ENCODE results near the gene METAP2. TPM values are rescaled to one million over a fixed set of nuclear protein-coding genes. Genes with fewer than 3 reads are reported as not detected.

The METAP2 gene
- total RNA-seq, 1 donor from 2014 or later = 44.8 TPM

DNA sequence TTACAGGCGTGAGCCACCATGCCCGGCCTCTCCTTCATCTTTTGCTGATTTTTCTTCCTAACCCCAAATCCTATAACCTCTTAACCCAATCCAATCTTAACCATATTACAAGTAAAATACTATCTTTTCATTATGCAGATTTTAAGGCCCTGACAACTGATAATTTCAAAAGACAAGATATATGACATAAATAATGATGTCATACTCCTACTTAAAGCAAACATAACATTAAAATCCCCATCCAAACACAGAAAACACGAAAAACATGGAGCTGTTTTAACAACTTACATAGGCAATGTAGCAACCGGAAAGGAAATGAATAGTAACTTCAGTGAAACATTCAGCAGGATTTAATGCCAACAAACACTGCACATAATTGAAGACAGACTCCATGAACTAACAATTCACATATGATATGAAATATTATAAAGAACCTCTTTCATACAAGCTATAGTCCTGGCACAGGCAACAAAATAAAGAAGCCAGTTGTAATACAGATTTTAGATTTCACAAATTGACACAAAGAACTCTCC, 55.8 kb downstream of the METAP2 start:
- no peak overlapping the region for H3K4me3 ChIP-seq (ENCODE audit: low read depth, low read length)
- FAIRE-seq = no peak
- TF ChIP-seq, protein P1, sequence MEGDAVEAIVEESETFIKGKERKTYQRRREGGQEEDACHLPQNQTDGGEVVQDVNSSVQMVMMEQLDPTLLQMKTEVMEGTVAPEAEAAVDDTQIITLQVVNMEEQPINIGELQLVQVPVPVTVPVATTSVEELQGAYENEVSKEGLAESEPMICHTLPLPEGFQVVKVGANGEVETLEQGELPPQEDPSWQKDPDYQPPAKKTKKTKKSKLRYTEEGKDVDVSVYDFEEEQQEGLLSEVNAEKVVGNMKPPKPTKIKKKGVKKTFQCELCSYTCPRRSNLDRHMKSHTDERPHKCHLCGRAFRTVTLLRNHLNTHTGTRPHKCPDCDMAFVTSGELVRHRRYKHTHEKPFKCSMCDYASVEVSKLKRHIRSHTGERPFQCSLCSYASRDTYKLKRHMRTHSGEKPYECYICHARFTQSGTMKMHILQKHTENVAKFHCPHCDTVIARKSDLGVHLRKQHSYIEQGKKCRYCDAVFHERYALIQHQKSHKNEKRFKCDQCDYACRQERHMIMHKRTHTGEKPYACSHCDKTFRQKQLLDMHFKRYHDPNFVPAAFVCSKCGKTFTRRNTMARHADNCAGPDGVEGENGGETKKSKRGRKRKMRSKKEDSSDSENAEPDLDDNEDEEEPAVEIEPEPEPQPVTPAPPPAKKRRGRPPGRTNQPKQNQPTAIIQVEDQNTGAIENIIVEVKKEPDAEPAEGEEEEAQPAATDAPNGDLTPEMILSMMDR (IDR thresholded peaks at IDR 0.05; ENCODE audit: insufficient read depth, low read length, severe bottlenecking) = no peak
- DNase-seq (ENCODE audit: low read depth) = no peak
- H3K27me3 ChIP-seq (ENCODE audit: control insufficient read depth, insufficient read depth, low read length) = no peaks in the 10 kb centered on the region
- H3K36me3 ChIP-seq (ENCODE audit: control insufficient read depth, insufficient read depth, low read length) = no peaks in the 10 kb centered on the region

GRCh38 chr12:95532851-95533250, 58.9 kb downstream of the METAP2 start:
- Histone ChIP-seq H3K27me3 (ENCODE audit: control insufficient read depth, insufficient read depth, low read length) (no peaks in the 10 kb centered on the region), H3K36me3 (ENCODE audit: control insufficient read depth, insufficient read depth, low read length) (no peaks in the 10 kb centered on the region), H3K4me3 (ENCODE audit: low read depth, low read length) (no peak overlapping the region)
- TF ChIP-seq, protein P1 (IDR thresholded peaks at IDR 0.05; ENCODE audit: insufficient read depth, low read length, severe bottlenecking) = no peak
- peak; percentile 52 for FAIRE-seq
- peak; percentile 58 for DNase-seq (ENCODE audit: low read depth)

DNA sequence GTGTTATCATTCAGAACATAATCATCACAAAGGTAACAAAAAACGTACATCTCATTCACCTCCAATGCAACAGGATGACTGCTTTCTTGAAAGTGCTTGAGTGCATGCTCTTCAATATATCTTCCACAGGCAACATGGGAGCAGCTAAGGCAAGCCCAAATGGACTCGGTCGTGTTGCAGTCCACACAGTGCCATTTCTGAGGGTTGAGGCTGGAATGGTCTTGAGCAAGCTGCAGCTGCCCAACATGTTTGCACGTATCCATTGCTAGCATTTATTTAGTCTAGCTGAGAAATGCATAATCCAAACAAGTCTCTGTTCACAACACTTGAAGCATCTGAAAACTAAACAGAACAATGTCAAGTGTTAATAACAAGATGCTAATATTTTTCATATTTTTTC, 60.0 kb downstream of the METAP2 start:
- no peaks in the 10 kb centered on the region for H3K36me3 ChIP-seq (ENCODE audit: control insufficient read depth, insufficient read depth, low read length)
- FAIRE-seq (no peak), DNase-seq (ENCODE audit: low read depth) (no peak)
- H3K27me3 ChIP-seq (ENCODE audit: control insufficient read depth, insufficient read depth, low read length) = no peaks in the 10 kb centered on the region
- TF ChIP-seq, protein P1 (IDR thresholded peaks at IDR 0.05; ENCODE audit: insufficient read depth, low read length, severe bottlenecking) = no peak
- no peak overlapping the region for H3K4me3 ChIP-seq (ENCODE audit: low read depth, low read length)

DNA sequence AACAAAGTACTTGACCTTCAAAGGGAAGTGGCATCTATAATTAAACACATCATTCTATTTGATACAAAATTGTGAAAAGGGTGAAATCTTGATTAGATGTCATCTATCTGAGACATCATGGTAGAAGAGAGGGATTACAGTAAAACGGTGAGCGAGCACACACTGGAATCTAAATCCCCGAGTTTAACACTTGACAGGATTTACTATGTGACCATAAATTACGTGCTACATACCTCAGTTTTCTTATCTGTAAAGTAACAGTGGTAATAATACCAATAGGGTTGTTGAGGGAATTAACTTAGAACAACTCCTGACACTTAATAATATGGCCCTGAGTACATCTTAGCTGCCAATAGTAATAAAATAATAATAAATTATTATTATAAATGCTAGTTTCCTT, 64.1 kb downstream of the METAP2 start:
- no peak overlapping the region for H3K4me3 ChIP-seq (ENCODE audit: low read depth, low read length)
- H3K27me3 ChIP-seq (ENCODE audit: control insufficient read depth, insufficient read depth, low read length) = no peaks in the 10 kb centered on the region
- DNase-seq (ENCODE audit: low read depth) (no peak), FAIRE-seq (no peak)
- TF ChIP-seq, protein P1 (IDR thresholded peaks at IDR 0.05; ENCODE audit: insufficient read depth, low read length, severe bottlenecking) = no peak
- H3K36me3 ChIP-seq (ENCODE audit: control insufficient read depth, insufficient read depth, low read length) = no peaks in the 10 kb centered on the region

DNA sequence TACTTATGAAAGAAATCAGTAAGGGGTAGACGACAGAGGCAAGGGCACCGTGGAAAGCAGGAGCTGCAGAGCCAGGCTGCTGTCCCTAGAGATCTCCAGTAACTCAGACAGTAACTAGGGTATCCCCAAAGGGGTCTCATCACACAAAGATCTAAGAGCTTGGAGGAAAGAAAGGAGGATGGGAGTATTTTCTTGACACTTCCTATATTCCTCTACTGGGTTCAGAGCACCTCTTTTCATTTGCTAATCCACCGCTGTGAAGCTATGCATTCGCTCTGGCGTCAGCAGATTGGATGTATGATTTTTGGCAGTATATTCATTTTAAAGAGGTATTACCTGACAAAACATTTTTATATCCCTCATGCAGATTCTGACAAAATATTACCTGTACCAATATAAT, 64.7 kb downstream of the METAP2 start:
- FAIRE-seq (no peak), DNase-seq (ENCODE audit: low read depth) (no peak)
- H3K36me3 ChIP-seq (ENCODE audit: control insufficient read depth, insufficient read depth, low read length) = no peaks in the 10 kb centered on the region
- H3K27me3 ChIP-seq (ENCODE audit: control insufficient read depth, insufficient read depth, low read length) = no peaks in the 10 kb centered on the region
- H3K4me3 ChIP-seq (ENCODE audit: low read depth, low read length) = no peak overlapping the region
- TF ChIP-seq, protein P1 (IDR thresholded peaks at IDR 0.05; ENCODE audit: insufficient read depth, low read length, severe bottlenecking) = no peak

- DNase-seq (ENCODE audit: low read depth) (no peak), FAIRE-seq (no peak)
- Histone ChIP-seq H3K27me3 (ENCODE audit: control insufficient read depth, insufficient read depth, low read length) (no peaks in the 10 kb centered on the region), H3K4me3 (ENCODE audit: low read depth, low read length) (no peak overlapping the region), H3K36me3 (ENCODE audit: control insufficient read depth, insufficient read depth, low read length) (no peaks in the 10 kb centered on the region)
- TF ChIP-seq, protein P1 (IDR thresholded peaks at IDR 0.05; ENCODE audit: insufficient read depth, low read length, severe bottlenecking) = no peak
Observed at GRCh38 chr12:95541436-95541835, 67.5 kb downstream of the METAP2 start.

Data from bronchial epithelial cell (primary cell).